OCI-LY3 (cell line): ENCODE data around the gene DHCR24.

Experiments used
- CTCF ChIP-seq: fragments of 200-600, 300-600 bp; sonication (generic); IDR thresholded peaks from 2 replicates; pipeline ENCODE4 v1.5.1; 2014; ENCODE audit warnings: antibody characterized with exemption, low read length, low read depth
- EZH2phosphoT487 ChIP-seq: fragments of 200-600 bp; shearing (Covaris generic); IDR thresholded peaks from 2 replicates; pipeline ENCODE4 v1.6.1; 2018; ENCODE audit warnings: antibody characterized with exemption, mixed run types, low read depth

GRCh38 chr1:54884768-54885167, 2.2 kb downstream of the DHCR24 start:
- no peak for TF ChIP-seq CTCF
- no peak for TF ChIP-seq EZH2phosphoT487
